ENCODE measurements around the gene MAP3K19. TPM values are rescaled to one million over a fixed set of nuclear protein-coding genes. Genes with fewer than 3 reads are reported as not detected.
"Not testable (repeated sequence)": the region's sequence is repeated elsewhere in the genome, so short reads cannot be mapped to it uniquely, and the experiment has no call there.

Gene MAP3K19, protein sequence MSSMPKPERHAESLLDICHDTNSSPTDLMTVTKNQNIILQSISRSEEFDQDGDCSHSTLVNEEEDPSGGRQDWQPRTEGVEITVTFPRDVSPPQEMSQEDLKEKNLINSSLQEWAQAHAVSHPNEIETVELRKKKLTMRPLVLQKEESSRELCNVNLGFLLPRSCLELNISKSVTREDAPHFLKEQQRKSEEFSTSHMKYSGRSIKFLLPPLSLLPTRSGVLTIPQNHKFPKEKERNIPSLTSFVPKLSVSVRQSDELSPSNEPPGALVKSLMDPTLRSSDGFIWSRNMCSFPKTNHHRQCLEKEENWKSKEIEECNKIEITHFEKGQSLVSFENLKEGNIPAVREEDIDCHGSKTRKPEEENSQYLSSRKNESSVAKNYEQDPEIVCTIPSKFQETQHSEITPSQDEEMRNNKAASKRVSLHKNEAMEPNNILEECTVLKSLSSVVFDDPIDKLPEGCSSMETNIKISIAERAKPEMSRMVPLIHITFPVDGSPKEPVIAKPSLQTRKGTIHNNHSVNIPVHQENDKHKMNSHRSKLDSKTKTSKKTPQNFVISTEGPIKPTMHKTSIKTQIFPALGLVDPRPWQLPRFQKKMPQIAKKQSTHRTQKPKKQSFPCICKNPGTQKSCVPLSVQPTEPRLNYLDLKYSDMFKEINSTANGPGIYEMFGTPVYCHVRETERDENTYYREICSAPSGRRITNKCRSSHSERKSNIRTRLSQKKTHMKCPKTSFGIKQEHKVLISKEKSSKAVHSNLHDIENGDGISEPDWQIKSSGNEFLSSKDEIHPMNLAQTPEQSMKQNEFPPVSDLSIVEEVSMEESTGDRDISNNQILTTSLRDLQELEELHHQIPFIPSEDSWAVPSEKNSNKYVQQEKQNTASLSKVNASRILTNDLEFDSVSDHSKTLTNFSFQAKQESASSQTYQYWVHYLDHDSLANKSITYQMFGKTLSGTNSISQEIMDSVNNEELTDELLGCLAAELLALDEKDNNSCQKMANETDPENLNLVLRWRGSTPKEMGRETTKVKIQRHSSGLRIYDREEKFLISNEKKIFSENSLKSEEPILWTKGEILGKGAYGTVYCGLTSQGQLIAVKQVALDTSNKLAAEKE (N-terminal part only)
- not detected in 2 replicates for total RNA-seq (2014; rRNA removed; shearing (Covaris generic))

DNA sequence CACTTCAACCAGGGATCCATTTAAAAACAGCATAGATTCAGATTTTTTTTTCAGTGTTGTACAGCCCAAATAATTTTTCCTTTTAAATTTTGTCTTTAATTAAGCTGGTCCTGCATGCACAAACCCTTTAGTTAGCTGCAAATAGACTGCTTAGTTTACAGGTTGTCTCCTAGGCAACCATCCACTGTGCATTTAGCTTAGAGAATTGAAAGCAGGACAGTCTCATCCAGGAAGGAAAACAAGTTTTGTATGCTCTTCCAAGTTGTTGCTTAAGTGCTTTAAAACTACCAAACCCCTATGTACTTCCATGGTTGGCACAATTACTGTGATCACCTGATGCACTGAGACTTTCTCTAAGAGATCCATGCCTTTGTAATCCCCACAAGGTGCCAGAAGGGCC, at the start of gene MAP3K19:
TSS of gene MAP3K19 (minus strand) at position 148 of the 400 bp plus-strand sequence. CDS start 22,800 bp downstream, outside the sequence.
- no peak for DNase-seq (ENCODE audit: low spot score)

DNA sequence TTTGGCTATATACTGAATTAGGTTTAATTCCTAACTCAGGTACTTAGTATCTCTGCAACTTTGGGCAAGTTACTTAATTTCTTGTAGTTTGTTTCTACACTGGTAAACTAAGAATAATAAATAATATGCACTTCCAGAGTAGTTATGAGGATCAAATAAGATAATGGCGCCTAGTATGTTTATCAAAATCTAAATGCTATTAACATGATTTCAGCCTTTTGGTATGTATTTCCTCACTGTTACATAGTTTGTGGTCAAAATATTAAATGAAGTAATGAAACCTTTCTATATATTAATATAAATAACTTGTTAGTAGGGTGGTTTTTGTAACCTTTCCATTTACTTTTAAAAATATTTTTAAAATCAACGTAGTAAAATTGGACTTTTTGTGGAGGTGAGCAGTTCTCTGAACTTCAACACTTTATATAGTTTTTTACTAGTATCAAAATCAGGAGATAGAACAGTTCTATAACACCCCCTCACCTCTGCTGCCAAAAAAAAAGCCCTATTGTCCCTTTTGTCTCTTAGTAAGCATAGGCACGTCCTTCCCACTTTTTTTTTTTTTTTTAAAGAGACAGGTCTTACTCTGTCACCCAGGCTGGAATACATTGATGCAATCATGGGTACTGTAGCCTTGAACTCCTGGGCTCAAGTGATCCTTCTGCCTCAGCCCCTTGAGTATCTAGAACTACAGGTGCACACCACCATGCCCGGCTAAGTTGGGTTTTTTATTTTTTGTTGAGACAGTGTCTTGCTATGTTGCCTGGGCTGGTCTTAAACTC, 49.6 kb upstream of the MAP3K19 start:
- no peak for DNase-seq (ENCODE audit: low spot score)

DNA sequence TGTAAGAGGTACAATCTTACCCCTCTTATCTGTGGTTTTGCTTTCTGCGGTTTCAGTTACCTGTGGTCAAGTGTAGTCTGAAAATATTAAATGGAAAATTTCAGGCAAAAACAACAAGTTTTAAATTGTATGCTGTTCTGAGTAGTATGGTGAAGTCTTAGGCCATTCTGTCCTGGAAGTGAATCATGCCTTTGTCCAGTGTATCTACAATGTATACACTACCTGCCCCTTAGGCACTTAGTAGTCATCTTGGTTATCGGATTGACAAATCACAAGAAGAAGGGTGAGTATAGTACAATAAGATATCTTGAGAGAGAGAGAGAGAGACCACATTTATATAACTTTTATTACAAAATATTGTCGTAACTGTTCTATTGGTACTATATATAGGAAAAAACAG, 48.3 kb upstream of the MAP3K19 start:
- no peak for DNase-seq (ENCODE audit: low spot score)

DNA sequence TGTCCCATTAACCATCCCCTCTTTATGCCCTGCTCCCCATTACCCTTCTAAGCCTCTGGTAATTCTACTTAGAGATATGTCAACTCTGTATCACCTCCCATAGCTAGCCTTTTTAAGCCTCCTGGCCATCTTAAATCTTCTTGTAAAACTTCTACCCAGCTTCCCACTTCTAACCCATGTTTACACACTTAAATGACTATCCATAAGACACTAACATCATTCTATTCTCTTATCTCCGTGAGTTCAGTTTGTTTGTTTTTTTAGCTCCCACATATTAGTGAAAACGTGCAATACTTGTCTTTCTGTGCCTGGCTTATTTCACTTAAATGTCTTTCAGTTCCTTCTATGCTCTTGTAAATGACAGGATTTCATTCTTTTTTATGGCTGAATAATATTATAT, 47.3 kb upstream of the MAP3K19 start:
- DNase-seq (ENCODE audit: low spot score), result no peak

DNA sequence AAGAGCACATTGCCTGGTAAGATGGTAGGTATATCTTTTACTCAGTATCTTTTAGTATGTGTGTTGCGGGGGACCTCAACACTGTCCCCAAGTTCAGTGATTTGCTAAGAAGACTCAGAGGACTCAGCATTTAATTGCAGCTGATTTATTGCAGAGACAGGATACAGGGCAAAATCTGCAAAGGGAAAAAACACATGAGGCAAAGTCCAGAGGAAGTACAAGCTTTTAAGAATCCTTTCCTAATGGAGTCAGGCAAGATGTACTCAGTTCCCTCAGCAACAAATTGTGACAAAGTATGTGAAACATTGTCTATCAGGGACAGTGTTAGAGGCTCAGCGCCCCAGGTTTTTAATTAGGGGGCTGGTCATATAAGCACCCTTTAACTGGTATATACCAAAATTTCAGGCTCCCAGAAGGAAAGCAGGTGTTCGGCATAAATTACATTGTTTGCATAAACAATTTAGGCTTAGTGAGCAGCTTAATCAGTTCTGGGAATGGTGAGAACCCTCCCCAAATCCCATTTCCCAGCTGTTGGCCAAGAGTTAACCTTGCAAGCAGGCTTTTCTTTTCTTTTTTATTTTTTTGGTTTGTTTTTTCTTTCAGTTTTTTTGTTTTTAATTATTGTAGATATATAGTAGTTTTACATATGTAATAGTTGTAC, 46.6 kb upstream of the MAP3K19 start:
- DNase-seq (ENCODE audit: low spot score), result no peak

DNA sequence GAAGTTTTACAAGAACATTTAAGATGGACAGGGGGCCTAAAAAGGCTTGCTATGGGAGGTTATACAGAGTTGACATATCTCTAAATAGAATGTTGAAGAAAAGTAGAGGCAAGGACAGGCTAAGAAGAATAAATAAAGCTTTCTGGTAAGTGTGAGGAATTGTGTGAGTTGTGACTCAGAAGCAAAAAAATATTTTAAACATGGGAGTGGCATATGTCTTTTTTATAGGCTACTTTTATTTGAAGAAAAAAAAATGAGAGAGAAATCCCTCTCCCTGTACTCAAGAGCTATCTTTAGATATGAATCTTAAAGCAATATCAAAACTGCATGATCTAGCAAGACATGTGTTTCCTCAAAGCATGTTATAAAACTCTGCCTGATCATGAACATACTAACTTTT, 45.9 kb upstream of the MAP3K19 start:
- no peak for DNase-seq (ENCODE audit: low spot score)

DNA sequence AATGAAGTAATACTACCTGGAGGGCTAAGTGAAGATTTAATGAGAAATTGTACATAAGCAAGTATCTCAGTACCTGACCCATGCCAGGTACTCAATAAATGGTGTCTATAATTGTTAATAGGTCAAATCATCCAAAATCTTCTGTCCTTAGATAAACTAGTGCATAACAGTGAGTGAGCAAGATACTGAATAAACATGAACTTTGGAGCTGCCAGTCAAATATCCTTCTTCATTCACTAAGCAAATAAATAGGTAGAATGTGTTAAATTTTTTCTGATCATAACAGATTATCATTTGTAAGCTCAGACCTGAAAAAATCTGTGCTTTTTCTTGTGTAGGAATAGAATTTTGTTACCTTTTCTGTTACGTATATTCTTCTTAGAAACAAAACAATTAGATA, 44.4 kb upstream of the MAP3K19 start:
- DNase-seq (ENCODE audit: low spot score), result no peak

DNA sequence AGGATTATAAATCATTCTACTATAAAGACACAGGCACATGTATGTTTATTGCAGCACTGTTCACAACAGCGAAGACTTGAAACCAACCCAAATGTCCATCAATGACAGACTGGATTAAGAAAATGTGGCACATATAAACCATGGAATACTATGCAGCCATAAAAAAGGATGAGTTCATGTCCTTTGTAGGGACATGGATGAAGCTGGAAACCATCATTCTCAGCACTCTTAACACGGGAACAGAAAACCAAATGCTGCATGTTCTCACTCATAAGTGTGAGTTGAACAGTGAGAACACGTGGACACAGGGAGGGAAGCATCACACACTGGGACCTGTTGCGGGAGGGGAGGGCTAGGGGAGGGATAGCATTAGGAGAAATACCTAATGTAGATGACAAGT, 42.4 kb upstream of the MAP3K19 start:
- DNase-seq (ENCODE audit: low spot score), result not testable (repeated sequence)

DNA sequence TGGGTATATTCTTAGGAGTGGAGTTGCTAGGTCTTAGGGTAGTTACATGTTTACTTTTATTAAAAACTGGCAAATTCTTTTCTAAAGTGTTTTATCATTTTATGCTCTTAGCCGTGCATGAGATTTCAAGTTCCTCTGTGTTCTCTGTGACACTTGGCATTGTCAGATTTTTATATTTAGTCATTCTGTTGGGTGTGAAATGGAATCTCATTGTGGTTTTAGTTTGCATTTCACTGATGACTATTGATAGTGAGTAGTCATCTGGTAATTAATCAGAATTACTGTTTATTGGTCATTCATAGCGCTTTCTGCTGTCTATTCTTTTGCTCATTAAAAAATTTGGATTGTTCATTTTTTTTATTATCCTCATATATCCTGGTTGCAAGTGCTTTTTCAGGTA, 39.0 kb upstream of the MAP3K19 start:
- DNase-seq (ENCODE audit: low spot score), result no peak

DNA sequence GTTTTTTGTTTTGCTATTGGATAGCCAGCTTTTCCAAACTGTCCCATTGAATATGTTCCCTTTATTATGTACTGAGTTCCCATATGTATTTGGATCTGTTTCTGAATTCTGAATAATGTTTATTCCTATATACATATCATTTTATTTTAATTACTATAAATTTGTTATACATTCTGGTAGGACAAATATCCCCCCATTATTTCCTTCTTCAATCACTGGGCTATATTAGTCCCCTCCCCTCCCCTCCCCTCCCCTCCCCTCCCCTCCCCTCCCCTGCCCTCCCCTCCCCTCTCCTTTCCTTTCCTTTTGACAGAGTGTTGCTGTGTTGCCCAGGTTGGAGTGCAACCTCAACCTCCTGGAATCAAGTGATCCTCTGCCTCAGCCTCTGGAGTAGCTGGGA, 31.2 kb upstream of the MAP3K19 start:
- no peak for DNase-seq (ENCODE audit: low spot score)

DNA sequence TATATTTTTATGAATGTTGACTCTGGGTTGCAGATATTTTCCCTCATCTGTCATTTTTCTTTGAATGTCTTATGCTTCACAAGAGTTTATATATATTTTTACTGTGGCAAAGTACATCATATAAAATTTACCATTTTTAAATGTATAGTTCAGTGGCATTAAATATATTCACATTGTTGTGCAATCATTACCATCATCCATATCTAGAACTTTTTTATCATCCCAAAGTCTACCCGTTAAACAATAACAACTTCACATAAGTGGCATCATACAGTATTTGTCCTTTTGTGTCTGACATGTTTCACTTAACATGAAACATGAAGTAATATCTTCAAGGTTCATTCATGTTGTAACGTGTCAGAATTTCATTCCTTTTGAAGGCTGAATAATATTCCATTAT, 29.3 kb upstream of the MAP3K19 start:
- DNase-seq (ENCODE audit: low spot score), result no peak

DNA sequence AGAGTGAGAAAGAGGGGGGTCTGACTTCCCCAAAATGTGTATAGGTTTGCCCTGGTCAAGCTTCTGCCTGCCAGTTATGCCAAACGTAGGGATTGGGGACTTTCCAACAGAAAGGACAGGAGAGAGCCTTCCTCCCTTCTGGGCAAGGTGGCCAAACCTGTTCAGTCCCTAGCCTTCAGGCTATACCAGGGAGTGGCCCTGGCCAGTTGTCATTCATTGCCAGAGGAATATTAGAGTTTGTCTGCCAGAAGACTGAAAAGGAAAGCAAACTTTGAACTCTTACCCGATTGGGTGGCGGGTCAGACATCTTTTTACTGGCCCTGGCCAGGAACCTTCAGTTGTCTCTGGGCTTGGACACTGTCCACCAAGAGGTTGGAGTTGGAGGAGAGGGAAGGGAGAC, 27.0 kb upstream of the MAP3K19 start:
- no peak for DNase-seq (ENCODE audit: low spot score)

DNA sequence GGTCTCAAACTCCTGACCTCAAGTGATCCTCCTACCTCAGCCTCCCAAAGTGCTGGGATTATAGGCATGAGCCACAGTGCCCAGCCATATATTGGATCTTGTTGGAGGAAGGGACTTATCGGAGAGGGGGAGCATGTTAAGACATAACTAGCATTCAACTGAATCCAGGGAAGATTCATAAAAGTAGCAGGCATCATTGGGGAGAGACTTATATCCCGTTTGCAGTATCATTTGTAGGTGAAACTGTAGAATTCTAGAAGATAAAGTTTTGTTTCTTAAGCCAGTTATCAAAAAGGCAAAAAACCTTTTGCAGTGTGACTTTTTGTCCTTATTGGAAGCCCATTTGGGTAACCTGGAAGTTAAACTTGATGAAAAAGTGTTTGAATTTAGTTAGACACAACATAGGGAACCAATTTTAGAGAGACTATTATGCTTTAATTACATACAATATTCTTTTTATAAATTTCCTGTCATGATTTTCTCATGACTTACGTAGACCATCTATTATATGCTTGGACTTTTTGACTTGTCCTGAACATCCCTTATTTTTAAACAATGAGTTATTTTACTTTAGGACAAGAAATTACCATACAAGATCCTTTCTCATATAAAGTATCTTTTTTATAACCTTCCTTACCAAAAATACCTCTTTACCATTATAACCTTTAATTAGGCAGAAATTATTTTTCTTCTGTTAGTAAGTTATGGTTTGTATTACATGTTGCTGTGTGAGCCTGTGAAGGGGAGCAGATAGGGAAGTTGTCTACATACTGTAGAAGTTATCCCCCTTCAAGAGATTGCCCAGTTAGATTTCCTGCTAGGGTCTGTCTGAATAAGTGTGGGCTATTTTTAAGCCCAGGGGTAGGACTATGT, 25.1 kb upstream of the MAP3K19 start:
- DNase-seq (ENCODE audit: low spot score), result no peak

DNA sequence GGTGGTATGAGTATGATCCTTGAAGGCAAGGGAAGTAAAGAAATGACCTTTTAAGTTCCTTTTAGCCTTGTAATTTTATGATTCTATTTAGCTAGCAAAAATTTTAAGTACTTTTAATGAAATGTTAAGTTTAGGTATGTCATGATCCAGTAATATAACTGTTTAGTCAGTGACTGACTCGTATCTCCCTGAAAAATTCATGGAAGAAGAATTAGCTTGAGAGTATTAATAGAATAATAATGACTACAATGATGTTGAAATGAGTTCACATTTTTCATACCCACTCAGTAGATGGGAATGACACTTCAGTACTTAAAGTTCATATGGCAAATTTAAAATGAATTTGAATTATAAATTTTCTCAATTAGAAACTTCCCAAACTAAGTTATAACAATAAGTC, 19.5 kb upstream of the MAP3K19 start:
- DNase-seq (ENCODE audit: low spot score), result no peak

DNA sequence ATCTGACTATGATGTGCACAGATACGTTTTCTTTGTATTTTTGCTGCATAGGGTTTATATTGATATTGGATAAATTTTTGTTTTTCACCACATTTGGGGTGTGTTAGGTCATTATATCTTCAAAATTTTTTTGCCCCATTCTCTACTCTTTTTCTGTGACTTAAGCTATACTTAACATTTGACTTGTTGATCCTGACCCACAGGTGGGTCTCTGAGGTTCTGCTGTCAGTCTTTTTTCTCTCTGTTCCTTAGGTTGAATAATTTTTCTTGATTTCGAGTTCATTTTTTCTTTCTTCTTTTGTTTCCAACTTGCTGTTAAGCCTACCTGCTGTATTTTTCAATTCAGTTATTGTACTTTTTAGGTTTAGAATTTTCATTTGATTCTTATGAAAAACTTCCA, 16.9 kb upstream of the MAP3K19 start:
- no peak for DNase-seq (ENCODE audit: low spot score)

DNA sequence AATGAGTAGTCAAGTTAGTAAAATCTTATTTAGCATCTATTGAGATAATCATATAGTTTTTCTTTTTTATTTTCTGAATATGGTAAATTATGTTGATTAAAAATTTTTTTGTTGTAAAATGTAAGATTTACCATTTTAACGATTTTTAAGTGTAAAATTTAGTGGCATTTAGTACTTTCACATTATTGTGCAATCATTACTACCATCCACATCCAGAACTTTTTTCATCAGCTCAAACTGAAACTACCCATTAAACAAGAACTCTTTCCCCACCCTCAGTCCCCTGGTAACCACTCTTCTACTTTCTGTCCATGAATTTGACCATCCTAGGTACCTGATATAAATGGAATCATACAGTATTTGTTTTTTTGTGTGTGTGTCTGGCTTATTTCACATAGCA, 16.0 kb upstream of the MAP3K19 start:
- DNase-seq (ENCODE audit: low spot score), result no peak

DNA sequence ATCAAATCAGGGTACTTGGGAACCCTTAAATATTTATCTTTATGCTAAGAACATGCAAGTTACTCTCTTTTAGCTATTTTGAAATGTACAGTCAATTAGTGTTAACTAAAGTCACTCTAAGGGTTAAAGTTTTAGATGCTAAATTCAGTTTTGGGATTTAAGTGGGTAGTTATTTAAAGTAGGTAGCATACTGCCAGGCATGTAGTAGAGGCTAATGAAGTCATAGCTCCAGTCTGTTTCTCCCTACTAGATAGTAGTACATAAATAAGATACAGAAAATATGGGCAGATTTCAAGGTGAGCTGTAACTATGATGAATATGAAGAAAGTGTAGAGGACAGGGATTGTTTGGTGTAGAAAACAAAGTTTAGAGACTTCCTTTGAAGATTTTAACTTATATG, 12.3 kb upstream of the MAP3K19 start:
- no peak for DNase-seq (ENCODE audit: low spot score)

DNA sequence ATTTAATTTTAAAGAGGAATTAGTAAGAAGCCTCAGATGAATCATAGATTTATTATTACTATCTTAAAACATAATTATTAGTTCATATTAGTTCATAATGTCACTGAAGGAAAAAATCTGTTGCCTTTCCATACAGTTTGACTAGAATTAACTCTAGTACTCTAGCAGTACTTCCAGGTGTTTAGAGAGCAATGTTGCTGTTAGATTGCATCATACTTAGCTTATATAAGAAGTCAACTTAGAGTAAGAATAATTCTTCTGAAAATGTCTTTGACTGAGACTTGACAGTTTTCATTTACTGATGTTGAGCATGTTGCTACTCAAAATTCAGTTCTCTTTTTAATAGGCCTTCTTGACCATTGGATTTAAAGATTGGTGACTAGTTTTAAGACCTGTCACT, 9.5 kb upstream of the MAP3K19 start:
- DNase-seq (ENCODE audit: low spot score), result no peak

DNA sequence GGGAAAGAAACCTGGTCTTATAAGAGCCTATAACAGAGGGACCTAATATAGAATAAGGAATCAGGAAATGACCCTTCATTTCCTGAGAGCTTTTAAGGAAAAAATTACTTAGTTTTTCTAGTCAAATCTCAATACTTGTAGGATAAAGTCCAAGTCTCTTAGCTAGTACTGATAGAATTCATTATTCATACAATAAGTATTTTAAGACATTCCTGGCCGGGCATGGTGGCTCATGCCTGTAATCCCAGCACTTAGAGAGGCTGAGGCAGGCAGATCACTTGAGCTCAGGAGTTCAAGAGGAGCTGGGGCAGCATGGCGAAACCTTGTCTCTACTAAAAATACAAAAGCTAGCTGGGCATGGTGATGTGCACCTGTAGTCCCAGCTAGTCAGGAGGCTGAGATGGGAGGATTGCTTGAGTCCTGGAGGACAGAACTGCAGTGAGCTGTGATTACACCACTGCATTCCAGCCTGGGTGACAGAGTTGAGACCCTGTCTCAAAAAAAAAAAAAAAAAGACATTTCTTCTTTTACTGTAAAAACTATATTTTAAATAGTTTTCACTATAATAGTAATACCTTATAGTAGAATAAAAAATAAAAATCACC, 8.0 kb upstream of the MAP3K19 start:
- DNase-seq (ENCODE audit: low spot score), result no peak

DNA sequence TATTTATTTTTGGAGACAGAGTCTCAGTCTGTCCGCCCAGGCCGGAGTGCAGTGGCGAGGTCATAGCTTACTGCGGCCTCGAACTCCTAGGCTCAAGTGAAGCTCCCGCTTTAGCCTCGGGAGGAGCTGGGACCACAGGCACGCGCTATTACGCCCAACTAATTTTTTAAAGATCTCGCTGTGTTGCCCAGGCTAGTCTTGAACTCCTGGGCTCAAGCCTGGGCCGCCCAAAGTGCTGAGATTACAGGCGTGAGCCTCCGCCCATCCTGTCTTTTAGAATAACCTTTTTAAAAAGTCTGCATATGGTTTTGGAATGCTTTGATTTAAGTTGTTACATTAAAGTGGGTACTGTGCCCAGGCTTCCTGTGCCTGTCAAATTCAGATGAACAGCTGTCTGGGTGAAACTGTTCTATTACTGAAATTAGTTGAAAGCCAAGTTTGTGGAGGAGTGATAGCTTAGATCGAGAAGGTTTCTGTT, 5.8 kb upstream of the MAP3K19 start:
- no peak for DNase-seq (ENCODE audit: low spot score)

Data from A172 (cell line).